ENCODE data around the gene LTB4R.

Gene LTB4R

DNA sequence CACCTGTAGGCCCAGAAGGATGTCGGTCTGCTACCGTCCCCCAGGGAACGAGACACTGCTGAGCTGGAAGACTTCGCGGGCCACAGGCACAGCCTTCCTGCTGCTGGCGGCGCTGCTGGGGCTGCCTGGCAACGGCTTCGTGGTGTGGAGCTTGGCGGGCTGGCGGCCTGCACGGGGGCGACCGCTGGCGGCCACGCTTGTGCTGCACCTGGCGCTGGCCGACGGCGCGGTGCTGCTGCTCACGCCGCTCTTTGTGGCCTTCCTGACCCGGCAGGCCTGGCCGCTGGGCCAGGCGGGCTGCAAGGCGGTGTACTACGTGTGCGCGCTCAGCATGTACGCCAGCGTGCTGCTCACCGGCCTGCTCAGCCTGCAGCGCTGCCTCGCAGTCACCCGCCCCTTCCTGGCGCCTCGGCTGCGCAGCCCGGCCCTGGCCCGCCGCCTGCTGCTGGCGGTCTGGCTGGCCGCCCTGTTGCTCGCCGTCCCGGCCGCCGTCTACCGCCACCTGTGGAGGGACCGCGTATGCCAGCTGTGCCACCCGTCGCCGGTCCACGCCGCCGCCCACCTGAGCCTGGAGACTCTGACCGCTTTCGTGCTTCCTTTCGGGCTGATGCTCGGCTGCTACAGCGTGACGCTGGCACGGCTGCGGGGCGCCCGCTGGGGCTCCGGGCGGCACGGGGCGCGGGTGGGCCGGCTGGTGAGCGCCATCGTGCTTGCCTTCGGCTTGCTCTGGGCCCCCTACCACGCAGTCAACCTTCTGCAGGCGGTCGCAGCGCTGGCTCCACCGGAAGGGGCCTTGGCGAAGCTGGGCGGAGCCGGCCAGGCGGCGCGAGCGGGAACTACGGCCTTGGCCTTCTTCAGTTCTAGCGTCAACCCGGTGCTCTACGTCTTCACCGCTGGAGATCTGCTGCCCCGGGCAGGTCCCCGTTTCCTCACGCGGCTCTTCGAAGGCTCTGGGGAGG, at the start of gene LTB4R:
LTB4R (plus strand) TSS at position 857 of the 959 bp plus-strand sequence. CDS start 4,150 bp downstream, outside the sequence.
- no peak for DNase-seq

GRCh38 chr14:24261969-24262327, 49.4 kb upstream of the LTB4R start:
- no peak for DNase-seq

GRCh38 chr14:24262821-24263733, 48.2 kb upstream of the LTB4R start, which contains the start of gene TGM1:
Gene TGM1 (minus strand): TSS chr14:24263177. CDS start chr14:24262352, 825 bp downstream.
- no peak for DNase-seq

- no peak for DNase-seq
These were observed 47.5 kb upstream of the LTB4R start for GRCh38 chr14:24263848-24264247.

GRCh38 chr14:24264298-24264697, 47.0 kb upstream of the LTB4R start:
- peak; percentile 31 for DNase-seq

GRCh38 chr14:24266344-24267244, 44.7 kb upstream of the LTB4R start:
- DNase-seq, result no peak

GRCh38 chr14:24267516-24267915, 43.8 kb upstream of the LTB4R start:
- DNase-seq, result no peak

GRCh38 chr14:24268225-24268624, 43.1 kb upstream of the LTB4R start:
- DNase-seq, result no peak

DNA sequence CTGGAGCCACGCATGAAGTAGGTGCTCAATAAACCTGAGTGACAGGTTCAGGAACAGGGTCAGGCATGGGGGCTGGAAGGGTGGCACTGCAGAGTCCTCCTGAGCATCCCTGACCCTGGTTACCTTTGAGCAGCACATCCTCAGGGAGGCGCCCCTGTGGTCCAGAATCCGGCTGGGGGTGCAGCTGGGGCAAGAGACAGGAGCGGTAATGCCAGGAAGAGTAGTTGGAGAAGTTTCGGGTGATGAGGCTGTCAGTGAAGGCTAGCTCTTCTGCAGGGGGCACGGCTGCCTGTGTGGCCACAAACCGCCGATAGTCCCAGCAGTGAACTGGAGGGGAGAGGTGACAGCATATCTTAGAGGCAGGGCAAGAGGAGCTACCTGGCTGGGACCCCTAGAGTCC, 41.9 kb upstream of the LTB4R start:
- no peak for DNase-seq

GRCh38 chr14:24269910-24270536, 41.3 kb upstream of the LTB4R start:
- no peak for DNase-seq

DNA sequence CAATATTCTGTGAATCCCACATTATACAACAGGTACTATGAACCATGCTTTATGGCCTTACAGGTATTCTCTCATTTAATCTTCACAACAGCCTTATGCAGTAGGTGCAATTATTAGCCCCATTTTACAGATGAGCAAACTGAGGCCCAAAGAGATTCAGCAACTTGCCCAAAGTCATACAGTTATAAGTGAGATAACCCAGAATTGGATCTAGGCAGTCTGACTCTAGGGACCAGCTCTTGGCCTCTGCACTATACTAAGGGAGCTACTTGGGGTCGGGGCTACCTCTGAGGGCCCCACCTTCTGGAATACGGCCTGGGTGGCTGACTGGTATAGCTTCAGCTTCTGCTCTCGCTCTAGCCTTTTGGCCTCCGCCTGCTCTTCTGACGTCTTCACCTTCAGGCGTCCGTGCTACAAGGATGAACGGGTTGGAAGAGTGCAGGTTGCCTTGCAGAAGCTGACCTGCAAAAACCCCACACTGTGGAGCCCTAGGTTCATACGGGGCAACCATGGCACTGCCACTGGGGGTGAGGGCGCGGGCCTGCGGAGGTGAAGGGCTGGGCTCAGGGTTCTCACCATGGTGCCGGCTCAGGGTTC, 40.7 kb upstream of the LTB4R start:
- DNase-seq, result no peak

- DNase-seq, result peak; percentile 86
These were observed 40.0 kb upstream of the LTB4R start, which contains the start of gene RABGGTA for GRCh38 chr14:24271134-24271833. Gene RABGGTA (minus strand): TSS chr14:24271597. CDS start chr14:24271115, 482 bp downstream.

DNA sequence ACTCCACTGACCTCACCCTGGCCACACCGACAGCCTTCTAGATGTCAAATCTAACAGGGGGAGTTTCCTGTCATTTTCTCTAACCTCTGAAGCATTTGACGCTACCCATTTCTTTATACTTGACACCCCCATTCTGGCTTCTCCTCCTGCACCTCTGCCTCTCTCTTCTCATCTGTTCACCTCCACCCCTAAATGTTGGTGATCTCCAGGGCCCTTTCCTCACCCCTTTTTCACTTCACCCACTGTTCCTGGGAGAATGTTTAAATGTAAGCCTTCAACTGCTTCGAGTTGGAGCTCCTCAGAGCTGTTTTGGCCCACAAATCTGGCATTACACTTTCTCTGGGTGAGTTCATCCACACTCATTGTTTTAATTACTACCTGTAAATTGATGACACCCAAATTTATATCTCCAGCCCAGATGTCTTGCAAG, 39.5 kb upstream of the LTB4R start:
- DNase-seq, result no peak

DNA sequence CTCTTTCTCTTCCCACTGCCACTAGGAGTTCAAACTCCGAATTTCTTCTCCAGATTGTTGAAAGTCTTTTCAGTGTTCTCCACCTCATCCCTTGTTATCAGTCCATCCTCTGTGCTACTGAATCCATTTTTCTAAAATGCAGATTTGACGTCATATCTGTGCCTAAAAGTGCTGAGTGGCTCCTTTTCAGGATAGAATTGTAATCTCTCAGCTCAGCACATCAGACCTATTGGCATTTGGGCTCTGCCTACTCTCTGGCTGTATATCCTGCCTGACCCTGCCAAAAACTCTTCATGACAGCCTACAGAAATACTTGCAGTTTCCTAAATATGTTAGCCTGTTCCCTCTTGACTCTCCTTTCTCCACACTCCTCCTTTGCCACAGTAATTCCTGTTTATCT, 38.8 kb upstream of the LTB4R start:
- no peak for DNase-seq

GRCh38 chr14:24273422-24273998, 37.8 kb upstream of the LTB4R start:
- DNase-seq, result no peak

- DNase-seq, result peak; percentile 98
These were observed 37.2 kb upstream of the LTB4R start for GRCh38 chr14:24274101-24274543.

GRCh38 chr14:24277071-24277470, 34.2 kb upstream of the LTB4R start:
- DNase-seq, result no peak

GRCh38 chr14:24277606-24278321, 33.5 kb upstream of the LTB4R start:
- no peak for DNase-seq

DNA sequence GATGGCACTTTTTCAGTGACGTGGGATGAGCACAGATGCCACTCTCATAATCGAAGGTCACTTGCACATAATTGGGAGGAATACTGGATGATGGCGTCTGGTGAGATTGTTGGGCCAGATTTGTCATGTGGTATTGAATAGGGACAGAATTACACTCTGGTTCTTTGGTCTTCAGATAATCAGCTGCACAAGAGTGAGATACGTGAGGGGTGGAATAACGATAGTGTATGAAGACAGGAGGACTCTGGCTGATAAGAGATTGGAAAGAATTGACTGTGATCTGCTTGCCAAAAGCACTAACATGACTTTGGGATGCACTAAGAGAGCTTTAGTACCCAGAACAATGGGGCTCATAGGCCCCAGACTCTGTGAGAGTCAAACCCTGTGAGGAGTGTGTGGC, 32.9 kb upstream of the LTB4R start:
- no peak for DNase-seq

All from NCI-H226 (cell line).